T-helper 1 cell (primary cell): ENCODE measurements around the gene MPP1.
A peak's percentile ranks its signal among the peaks of the same experiment; 100 is the strongest.
"Not testable (repeated sequence)": the region's sequence is repeated elsewhere in the genome, so short reads cannot be mapped to it uniquely, and the experiment has no call there.

ENCODE experiments used
- DNase-seq, 5 donors: peaks; one replicate each; pipeline ENCODE4 v3.0.0-alpha.2; 2012 to 2020
- total RNA-seq, 4 donors: gene quantifications; one replicate each; lab custom pipeline; 2026; lab: John Stamatoyannopoulos, UW

Gene MPP1
- total RNA-seq = 7.3 to 12.6 (median 9.2) reads per million in 4 donors

DNA sequence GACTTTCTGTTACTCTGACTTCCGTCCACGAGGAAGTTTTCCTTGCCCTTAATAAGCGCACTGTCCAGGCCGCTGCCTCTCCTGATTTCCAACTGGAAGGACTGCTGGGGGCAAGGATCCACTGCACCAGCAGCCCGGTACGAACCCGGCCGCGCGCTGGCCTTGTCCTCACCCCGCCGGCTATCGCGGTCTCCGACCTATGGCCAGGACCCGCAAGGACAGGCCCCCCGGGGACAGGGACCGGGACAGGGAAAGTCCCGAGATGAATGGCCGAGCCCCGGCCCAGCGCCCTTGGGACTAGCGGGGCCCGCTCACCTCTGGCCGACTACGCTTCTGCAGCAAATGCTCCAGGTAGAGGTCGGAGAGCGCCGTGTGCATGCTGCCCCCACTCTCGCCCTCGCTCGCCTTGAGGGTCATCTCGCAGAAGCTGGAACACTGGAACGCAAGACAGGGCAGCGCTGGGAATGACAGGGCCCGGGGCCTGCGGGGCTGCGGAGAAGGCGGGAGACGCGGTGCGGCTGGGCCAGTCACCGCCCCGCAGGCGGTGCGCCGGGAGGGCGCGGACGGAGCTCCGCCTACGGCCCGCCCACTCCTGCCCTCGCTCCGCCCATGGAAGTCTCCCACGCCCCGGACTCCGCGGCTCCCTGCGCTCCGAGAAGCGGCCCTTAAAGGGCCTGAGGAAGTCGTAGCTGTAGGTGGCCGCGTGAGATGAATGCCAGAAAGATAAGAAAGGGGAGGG is at the start of gene MPP1:
Gene MPP1, minus strand, starts transcription at position 529 of the 739 bp plus-strand sequence. Its CDS starts 112 bp downstream, at position 417.
- peak; percentile 56 to 80 (median 66) for DNase-seq

DNA sequence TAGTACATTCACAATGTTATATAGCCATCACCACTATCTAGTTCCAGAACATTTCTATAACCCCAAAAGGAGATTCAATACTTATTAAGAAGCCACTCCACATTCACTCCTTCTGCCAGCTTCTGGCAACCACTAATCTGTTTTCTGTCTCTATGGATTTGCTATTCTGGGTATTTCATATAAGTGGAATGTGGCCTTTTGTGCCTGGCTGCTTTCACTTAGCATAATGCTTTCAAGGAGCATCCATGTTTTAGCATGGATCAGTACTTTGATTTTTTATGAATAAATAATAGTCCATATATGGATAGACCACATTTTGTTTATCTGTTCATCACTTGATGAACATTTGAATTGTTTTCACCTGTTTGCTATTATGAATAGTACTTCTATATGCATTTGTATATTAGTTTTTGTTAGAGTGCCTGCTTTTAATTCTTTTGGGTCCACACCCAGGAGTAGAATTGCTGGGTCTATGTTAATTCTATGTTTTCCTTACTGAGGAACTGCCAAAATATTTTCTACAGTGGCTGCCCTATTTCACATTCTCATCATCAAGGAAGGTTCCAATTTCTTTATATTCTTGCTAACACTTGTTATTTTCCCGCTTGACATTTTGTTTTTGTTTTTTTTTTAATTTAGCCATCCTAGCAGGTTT is 45.8 kb upstream of the MPP1 start:
- no peak for DNase-seq

DNA sequence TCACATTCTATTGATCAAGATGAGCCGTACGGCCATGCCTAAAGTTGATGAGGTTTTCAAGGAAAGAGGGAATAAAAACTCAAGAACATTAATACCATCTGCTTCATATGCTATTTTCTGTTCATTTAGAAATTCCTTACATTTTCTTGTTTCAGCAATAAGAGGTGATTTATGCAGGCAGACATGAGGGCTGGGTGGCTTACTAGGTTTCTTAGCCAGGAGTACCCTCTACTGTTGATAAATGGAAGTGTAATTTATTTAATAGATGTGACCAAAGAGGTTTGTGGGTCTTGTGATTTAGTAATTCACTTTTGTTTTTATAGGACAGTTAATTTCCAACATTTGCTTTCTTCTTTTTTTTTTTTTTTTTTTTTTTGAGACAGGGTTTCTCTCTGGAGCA is 35.6 kb upstream of the MPP1 start:
- DNase-seq = peak in 2 of 5 donors; percentile 1 to 41

DNA sequence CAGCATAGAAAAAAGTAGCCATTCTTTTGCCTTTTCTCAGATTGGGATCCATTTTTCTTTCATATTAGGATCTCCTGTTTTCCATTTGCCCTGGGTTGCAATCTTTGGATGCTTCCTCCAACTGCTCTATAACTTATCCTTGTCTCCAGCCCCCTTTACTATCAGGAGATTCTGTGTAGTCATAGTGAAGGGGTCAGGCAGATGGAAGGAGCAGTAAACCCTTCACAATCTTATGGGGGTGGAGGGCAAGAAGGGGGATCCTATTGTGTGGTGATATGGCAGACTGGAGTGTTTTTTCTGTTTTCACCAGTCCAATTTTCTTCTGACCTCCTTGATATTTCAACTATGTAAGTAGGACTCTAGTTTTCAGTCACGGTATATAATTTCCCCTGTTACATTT is 30.9 kb upstream of the MPP1 start:
- no peak for DNase-seq

DNA sequence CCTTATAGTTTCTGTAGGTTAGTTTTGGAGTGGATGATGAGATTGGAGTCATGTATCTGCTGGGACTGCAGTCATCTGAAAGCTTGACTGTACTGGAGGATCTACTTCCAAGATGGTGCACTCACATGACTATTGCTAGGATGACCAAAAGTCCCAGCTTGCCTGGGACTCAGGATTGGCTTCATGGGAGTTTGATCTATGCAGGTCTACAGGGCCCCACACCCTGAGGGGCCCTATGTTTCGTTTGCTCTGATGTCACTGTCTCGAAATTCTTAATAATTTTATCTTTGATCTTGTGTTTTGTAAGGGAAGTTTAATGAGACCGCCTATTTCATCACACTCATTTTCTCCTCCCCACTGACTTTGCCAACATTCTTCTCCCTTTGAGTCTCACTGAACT is 29.3 kb upstream of the MPP1 start, which contains the start of gene SMIM9:
Gene SMIM9, minus strand, starts transcription at position 101 of the 400 bp plus-strand sequence. CDS start 3,806 bp downstream, outside the sequence.
- DNase-seq = no peak

DNA sequence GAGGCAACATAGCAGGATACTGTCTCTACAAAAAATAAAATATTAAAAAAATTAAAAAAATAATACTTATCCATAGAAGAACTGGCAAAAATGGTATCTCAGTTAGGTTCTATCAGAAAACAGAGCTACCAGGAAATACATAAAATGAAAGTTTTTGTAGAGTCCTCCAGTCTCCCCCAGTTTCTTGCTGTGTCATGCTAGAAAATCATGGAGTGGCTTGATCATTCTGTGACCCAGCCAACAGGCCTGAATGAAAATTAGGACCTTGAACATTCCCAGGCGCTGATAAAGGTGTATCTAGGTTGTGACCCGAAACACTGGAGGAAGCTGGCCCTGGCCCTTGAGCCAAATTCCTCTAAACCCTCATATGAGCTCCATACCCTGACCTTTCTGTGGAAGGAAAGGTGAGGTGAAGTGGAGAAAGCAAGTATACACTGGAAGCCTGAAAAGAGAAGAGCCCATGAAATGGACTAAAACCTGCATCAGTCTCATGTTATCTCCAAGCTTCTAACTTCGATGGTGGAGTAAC is 28.5 kb upstream of the MPP1 start:
- no peak for DNase-seq

DNA sequence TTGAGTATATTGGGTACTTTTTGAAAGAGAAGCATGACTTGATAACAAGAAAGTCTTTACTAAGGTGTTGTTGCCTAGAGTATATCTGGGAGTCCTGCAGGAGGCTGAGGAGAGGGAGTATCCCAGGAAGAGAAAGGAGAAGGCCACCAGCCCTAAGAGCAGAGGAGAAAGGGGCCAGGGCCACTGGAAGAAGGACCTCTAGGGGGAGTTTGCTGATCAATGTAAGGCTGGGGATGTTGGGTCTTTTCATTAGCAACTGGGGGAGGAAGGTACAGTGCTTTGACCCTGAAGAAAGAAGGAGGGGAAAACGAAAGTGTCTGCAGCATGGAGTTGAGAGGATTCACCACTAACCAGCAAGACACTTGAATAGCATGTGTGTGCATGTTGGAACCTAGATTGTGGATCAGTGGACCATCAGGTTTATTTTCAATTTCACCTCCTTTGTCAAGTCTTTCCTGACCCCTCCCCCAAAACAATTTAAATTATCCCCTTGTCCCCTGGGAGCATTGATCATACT is 24.7 kb upstream of the MPP1 start:
- no peak for DNase-seq

DNA sequence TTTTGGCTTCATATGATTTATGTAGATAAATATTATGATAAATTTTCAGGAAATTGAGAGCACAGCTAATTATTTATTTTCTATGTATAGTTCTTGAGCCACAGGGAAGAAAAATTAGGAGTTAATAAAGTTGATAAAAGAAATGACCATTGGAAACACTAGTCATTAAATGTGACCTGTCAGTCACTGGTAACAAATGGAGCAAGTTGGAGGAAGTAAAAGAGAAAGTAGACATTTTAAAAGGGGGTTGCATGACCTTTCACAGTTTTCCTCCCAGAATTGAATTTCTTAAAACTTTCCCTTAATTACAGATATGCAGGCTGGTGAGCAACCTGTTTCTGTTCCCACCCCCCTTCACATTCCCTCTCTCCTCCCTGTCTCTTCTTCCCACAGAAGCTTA is 23.8 kb upstream of the MPP1 start:
- no peak for DNase-seq

DNA sequence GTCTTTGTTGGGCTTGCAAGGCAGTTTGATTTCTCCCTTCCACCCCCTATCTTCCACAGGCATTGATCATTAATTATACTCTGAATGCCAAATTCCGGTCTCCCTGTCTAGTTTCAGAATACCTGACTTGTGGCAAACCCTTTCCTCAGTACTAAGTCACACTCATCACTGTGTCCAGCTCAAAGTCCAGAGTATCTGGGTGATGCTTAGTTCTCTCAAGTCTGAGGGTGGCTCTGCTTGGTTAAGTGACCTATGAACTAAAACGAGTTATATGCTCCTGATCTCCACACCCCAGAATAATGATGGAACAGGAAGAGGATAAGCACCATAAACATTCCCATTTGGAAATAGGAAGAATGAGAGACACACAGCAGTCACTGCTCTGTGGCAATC is 22.7 kb upstream of the MPP1 start:
- DNase-seq = no peak

DNA sequence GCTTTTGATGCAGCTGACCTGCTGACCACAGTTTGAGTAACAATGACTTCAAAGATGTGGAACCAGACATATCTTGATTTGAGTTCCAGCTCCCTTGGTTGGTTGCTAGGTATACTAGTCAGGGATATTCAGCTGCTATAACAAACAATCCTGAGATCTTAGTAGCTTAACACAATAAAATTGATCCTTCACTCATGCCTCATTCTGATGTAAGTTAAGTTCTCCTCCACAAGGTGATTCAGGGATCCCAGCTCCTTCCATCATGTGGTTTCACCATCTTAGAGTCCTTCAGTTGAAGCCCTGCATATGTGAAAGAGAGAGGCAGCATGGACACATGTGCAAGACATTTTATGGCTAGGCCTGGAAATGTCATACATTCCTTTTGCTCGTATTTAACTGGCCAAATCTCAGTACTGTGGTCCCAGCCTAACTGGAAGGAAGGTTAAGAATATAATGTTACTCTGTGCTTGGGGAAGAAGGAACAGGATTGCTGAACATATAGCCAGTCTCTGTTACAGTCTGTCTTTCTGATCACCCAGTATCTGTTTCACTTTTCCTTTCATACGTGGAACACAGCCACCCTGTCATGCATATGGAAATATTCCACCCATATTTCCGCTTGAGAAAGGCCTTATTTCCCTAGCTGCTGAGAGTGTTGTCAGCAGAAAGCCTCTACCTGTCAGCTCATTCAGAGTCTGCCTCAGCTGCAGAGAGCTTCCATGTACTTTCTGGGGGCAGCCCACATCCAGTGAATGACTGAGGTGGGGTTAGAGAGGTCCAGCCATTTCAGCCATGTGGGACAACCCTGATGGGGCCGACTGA is 22.1 kb upstream of the MPP1 start:
- peak in 1 of 5 donors; percentile 61 for DNase-seq

DNA sequence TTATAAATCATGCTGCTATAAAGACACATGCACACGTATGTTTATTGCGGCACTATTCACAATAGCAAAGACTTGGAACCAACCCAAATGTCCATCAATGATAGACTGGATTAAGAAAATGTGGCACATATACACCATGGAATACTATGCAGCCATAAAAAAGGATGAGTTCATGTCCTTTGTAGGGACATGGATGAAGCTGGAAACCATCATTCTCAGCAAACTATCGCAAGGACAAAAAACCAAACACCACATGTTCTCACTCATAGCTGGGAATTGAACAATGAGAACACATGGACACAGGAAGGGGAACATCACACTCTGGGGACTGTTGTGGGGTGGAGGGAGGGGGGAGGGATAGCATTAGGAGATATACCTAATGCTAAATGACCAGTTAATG is 20.3 kb upstream of the MPP1 start:
- DNase-seq = not testable (repeated sequence)

DNA sequence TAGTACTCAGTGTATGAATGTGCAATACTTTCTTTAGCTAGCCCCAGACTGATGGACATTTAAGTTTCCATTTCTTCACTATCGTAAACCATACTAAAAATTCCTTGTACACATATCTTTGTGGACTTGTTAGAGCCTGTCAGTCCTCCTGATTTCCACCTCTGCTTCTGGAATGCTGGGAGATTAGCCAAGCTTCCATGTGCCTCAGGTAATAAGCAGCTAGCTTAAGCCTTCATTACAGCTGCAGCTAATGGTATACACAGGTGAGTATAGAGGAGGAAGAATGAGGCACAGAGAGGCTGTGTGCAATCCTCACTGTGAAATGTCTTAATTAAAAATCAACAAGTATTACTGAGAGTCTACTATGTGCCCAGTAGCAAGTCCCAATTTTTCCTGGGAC is 19.4 kb upstream of the MPP1 start:
- no peak for DNase-seq

DNA sequence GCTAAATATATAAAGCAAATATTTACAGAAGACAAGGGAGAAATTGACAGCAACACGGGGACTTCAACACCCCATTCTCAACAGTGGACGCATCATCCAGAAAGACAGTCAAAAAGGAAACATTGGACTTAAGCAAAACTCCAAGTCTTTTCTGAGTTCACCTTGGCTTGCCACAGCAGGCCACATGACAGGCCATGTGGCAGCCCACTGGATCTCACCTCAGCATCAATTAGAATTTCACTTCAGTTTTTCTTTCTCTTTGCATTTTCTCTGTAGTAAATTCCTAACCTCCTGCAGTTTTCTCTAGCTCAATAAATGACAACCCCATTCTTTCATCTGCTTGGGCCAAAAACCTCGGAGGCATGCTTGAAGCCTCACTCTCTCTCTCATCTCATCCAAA is 16.7 kb upstream of the MPP1 start:
- DNase-seq = no peak

DNA sequence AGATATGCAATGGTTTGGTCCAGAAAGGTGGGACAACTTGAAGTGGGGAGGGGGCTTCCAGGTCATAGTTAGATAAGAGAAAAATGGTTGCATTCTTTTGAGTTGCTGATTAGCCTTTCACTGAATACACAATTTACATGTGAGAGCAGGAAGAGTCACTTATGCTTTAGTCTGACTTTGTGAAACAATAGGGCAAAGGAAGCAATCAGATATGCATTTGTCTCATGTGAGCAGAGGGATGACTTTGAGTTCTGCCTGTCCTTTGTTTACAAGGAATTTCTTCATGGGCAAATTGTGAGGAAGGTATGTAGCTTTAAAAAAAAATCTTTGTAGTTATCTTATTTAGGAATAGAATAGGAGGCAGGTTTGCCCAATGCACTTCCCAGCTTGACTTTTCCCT is 16.2 kb upstream of the MPP1 start:
- no peak for DNase-seq

DNA sequence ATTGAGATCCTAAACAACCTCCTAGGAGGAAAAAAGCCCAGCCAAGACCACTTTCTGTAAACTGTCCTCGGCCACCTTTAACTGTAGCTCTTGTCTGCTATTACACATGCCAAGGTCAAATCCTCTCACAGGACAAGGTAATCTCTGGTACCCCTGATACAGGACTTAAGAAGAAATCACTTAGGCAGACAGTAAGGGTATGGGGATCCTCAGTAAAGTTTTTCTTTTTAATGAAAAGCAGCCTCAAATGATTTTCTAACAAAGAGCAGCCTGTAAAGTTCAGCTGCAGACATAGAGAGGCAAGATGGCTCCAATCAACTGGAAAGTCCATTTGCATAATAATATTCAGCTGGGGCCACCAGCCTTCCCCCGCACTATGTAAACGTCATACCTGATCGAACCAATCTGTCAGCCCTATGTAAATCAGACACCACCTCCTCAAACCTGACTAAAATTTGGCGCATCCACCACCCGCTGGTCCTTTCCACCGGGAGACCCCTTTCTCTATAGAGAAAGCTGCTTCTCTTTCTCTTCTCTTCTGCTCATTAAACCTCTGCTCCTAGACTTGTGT is 14.6 kb upstream of the MPP1 start:
- no peak for DNase-seq

DNA sequence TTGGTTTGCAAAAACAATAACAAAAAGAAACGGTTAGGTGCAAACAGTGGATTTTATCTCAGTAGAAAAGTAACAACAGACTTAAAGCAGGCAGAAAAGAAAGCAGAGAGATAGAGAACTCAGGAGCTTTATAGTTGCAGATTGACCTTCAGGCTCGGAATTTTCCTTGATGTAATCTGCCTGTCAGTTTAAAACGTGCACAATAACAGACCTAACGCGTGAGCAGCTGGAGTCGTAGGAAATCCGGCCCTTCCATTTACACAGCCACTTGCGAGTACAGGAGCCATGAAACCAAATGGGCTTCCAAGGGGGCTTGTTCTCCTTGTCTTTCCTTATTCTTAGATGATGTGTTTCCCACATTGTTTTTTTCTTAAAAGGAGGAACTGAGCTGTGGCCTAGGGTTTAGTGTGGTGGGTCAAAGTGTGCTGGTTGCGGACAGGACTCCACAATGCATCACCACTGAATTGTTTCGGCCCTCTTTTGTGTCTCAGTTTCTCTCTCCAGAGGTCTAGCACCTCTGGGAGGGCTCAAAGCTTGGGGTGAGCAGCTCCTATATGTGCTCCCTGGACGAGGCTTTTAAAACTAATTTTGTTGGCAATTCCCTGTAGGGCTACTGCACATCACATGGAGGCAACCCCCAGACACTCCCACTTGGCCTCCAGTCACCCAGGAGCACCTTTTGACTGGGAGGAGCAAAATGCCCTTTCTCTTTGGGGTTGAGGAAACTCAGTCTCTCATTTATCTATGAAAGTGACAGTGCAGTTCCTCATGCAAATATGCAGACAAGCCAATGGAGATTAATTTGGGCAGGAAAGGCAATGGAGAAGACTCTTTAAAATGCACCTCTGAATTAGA is 13.9 kb upstream of the MPP1 start:
- DNase-seq = no peak

DNA sequence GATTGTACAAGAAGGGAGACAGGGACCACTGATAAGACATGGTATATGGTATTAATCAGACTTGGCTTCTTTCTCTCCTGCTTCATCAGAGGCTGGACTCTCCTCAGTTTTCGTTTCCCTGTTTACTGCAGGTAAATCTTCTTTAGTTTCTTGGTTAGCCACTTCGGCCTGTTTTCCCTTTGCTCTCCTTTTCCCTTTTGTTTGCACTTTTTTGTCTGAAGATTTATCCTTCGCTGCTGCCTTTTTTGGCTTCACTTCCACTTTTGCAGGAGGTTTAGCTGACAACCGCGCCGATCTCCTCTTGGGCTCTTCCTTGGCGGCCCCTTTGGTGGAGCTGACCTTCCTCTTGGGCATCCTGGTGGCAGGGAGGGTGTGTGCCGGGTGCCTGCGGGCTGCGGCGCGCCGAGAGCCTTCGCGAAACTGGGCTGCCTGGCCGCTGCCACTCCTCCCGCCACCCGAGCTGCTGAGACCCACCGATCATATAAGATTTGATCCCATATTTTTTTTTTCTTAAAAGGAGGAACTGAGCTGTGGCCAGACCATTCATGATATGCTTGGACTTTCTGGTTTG is 11.8 kb upstream of the MPP1 start:
- not testable (repeated sequence) for DNase-seq

DNA sequence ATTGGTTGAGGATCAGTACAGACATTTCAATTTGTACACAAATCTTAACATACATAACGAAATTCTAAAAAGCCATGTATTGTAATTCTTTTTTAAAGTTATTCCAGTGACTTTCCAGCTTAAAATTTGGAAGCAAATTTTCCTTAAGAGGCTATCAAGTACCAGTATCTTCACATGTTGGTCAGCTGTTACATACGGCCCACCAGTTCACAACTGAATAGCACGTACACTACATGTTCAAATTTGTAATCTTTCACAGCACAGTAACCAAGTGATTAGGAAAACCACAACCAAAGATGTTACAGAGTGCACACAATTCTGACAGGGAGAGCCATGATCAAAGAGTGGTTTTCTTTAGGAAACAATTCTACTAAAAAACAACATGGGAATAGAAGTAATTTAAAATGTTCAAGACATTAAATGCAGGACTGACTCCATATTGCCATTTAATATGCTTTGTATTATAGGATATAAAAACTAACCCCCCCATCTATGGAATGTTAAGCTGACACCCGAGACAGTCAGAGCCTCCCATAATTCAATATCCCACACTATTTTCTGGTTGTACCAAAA is 11.1 kb upstream of the MPP1 start:
- not testable (repeated sequence) for DNase-seq

DNA sequence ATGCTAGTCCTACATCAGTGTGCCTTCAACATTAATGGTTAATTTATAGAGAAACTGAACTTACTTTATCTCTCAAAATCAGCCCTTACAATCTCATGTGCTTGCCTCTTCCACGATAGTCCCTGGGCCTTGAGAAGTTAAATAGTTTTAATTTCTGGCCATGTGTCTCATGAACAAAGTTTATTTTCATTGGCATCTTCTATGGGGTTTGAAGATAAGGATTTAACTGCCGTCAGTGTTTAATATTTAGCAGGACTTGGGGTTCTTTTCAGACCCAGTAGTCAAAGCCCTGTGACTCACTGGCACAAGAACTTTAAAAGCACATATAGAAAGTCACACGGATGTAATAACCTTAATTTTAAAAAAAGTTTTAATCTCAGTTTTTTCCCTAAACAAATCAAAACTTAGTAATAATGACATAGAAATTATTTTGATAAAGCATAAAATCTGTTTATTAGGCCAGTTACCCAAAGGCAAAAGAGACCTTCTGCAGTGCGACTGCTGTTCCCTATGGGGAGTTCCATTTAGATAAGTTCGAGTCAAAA is 10.1 kb upstream of the MPP1 start:
- no peak for DNase-seq

DNA sequence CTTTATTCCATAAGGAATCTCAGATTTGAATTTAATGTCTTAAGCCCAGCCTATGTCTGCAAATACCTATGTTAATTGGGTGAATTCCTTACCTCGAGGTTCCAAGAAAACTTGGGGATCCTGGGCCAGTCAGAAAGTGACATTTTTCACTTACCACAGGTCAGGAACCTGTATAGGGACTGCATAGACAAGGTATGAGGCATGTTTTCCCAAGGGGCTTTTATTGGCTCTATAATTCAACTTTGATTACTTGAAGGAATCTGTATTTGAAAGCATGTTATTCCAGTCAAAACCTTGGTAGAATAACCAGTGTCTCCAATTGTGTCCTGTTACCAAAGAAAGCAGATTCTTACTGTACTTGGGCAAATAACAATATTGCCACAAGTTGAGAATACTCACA is 8.5 kb upstream of the MPP1 start:
- DNase-seq = no peak
